ENCODE measurements around the gene SF3A1.
A peak's percentile ranks its signal among the peaks of the same experiment; 100 is the strongest.

Gene SF3A1

DNA sequence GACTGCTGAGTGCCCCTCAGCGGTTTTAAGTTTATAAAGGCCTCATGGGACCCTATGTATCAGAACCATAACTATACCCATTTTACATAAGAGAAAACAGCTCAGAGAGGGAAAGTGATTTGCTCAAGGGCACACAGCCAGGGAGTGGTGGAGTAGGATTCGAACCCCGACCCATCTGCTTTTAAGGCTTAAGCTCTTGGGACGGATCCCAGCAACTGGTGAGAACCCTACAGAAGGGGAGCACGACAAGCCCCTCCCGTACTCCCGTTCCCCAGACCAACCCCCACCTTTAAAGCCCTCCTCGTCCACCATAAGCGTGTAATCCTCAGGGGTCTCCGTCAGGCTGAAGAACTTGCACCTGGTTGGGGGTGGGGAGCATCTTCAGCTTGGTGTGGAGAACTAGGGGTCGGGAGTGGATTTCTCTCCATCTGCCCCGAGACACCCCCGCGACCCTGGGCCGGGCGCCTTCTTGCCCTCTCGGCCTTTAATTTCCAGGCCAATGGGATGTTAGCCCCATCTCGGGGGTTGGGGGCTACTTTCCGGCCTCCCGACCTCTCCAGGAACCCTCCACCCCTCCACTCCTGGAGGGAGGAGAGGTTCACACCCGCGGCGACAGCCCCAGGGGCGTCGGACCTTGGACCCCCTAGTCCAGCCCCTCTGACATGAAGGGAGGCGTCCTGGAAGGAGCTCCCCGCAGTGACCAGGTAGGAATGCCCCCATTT, 68.1 kb downstream of the SF3A1 start:
- Histone ChIP-seq H3K36me3 (ENCODE audit: insufficient read depth, low read length) (peaks cover 30% of the 10 kb centered on the region), H3K27me3 (ENCODE audit: control insufficient read depth in 1 of 2, insufficient read depth in 2 of 2, low read length in 2 of 2) (no peaks in the 10 kb centered on the region), H3K4me1 (ENCODE audit: insufficient read depth, low read length) (peaks cover 28% of the 10 kb centered on the region), H3K9me3 (ENCODE audit: low read length) (no peaks in the 10 kb centered on the region), H3K4me3 (ENCODE audit: low read depth in 1 of 2, low read length in 2 of 2) (peak overlapping the region; percentile 76 to 91), H3K9ac (ENCODE audit: low read length) (peak overlapping the region; percentile 9), H3K27ac (ENCODE audit: low read depth, low read length) (peak overlapping the region; percentile 95)

DNA sequence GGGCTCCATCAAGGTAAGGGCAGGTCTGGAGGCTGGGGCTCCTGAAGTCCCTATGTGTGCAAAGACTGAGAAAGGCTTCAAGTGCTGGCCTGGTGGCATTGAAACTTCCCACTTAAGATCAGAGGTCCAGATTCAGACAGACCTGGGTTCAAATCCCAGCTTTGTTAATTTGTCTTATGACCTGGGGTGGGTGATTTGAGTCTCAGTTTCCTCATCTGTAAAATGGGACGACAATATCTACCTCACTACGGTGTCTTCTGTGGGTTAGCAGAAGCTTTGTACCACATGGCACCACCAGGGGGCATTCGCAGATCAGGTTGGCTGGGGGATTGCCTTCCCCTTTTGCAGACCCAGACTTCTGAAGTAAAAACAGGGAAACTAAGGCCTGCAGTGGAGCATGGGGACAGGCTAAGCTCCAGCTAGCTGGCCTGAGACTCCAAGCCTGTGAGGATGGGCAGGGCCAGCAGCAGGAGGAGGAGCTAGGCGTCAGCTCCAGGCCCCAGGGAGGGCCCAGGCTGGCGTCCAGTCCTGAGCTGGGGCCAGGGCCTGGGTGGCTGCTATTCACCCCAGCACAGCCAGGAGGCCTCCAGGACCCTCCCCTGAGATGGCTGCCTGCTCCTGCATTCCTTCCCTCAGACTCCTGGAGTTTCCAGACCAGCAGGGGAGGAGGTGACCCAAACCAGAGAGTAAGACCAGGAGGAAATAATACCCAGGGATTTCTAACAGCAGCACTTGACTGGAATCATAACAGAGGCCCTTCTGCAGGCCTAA, 68.9 kb downstream of the SF3A1 start:
- Histone ChIP-seq H3K36me3 (ENCODE audit: insufficient read depth, low read length) (peaks cover 22% of the 10 kb centered on the region), H3K4me1 (ENCODE audit: insufficient read depth, low read length) (peaks cover 28% of the 10 kb centered on the region), H3K27ac (ENCODE audit: low read depth, low read length) (peak overlapping the region; percentile 95), H3K4me3 (ENCODE audit: low read depth in 1 of 2, low read length in 2 of 2) (peak overlapping the region in 1 of 2 donors; percentile 76), H3K9me3 (ENCODE audit: low read length) (no peaks in the 10 kb centered on the region), H3K27me3 (ENCODE audit: control insufficient read depth in 1 of 2, insufficient read depth in 2 of 2, low read length in 2 of 2) (no peaks in the 10 kb centered on the region), H3K9ac (ENCODE audit: low read length) (no peak overlapping the region)

DNA sequence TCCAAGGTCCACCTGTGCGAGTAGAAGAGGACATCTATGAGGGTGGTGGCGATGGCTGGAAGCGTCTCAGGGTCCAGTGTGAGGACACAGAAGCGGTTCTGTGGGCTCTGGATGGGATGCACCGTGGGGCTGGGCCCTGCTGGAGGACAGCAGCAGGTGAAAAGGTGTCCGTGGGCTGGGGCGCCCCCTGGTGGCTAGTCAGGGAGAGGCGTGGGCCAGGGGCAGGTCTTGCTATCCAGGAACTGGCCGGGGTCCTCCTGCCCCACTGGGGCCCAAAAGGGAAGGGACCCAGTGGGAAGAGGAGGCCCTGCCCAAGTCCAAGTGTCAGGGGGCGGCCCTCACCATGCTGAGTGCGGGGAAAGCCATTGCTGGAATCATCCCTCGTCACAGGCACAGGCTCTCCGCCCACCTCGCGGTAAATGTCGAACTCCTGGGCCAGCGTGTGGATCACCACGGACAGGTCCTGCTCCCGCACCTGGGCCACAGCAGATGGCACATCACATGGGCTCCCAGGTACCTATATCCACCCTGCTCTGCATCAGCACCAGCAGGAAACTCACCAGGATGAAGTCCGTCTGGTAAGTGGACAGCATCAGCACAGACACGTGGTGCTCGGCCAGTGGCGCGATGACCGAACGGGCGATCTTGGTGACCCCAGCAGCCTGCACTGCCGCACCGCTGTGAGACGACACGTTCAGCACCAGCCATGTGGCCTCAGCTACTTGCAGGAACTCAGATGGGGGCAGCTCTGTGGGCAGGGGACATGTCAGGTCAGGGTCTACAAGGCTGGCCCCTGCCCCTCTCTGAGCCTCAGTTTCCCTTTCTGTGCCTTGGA, 69.7 kb downstream of the SF3A1 start:
- H3K27ac ChIP-seq (ENCODE audit: low read depth, low read length), result no peak overlapping the region
- H3K4me3 ChIP-seq (ENCODE audit: low read depth in 1 of 2, low read length in 2 of 2), result no peak overlapping the region
- peaks cover 28% of the 10 kb centered on the region for H3K4me1 ChIP-seq (ENCODE audit: insufficient read depth, low read length)
- H3K36me3 ChIP-seq (ENCODE audit: insufficient read depth, low read length), result peaks cover 14% of the 10 kb centered on the region
- H3K9ac ChIP-seq (ENCODE audit: low read length), result no peak overlapping the region
- H3K27me3 ChIP-seq (ENCODE audit: control insufficient read depth in 1 of 2, insufficient read depth in 2 of 2, low read length in 2 of 2), result no peaks in the 10 kb centered on the region
- no peaks in the 10 kb centered on the region for H3K9me3 ChIP-seq (ENCODE audit: low read length)

DNA sequence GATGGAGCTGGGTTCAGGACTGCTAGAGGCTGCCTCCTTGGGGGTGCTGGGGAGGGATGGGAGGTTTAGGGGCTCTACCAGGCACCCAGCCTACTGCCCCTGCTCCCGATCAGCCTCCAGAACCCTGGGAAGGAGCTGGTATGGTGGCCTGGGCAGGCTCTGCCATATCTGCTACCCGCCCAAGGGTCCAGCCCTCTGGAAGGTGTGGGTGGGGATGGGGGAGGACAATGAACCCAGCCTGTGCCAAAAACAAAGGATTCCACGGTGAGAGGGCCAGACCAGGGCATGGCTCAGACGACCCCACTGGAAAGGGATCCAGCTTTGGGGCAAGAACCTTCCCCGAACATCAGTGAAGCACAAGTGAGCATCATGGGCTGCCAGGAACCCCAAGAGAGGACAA, 70.4 kb downstream of the SF3A1 start:
- Histone ChIP-seq H3K27me3 (ENCODE audit: control insufficient read depth in 1 of 2, insufficient read depth in 2 of 2, low read length in 2 of 2) (no peaks in the 10 kb centered on the region), H3K4me3 (ENCODE audit: low read depth in 1 of 2, low read length in 2 of 2) (no peak overlapping the region), H3K4me1 (ENCODE audit: insufficient read depth, low read length) (peaks cover 23% of the 10 kb centered on the region), H3K27ac (ENCODE audit: low read depth, low read length) (no peak overlapping the region), H3K9me3 (ENCODE audit: low read length) (no peaks in the 10 kb centered on the region), H3K9ac (ENCODE audit: low read length) (no peak overlapping the region), H3K36me3 (ENCODE audit: insufficient read depth, low read length) (peaks cover 12% of the 10 kb centered on the region)

DNA sequence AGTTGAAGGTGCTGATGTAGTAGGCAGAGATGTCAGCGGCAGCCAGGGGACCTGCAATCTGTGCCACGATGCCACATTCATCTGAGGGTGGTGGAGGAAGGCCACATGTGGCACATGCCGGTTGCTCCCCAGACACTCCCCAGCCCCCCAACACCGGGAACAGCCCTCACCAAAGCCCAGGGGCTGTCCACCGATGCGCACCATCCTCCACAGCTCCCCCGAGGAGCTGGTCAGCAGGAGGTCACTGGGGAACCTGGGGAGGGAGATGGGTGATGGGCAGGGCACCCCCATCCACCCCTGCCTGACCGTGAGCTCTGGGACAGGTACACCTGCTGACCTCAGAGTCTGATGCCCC, 70.9 kb downstream of the SF3A1 start:
- H3K27ac ChIP-seq (ENCODE audit: low read depth, low read length), result no peak overlapping the region
- H3K4me3 ChIP-seq (ENCODE audit: low read depth in 1 of 2, low read length in 2 of 2), result no peak overlapping the region
- H3K9me3 ChIP-seq (ENCODE audit: low read length), result no peaks in the 10 kb centered on the region
- peaks cover 18% of the 10 kb centered on the region for H3K4me1 ChIP-seq (ENCODE audit: insufficient read depth, low read length)
- peaks cover 12% of the 10 kb centered on the region for H3K36me3 ChIP-seq (ENCODE audit: insufficient read depth, low read length)
- no peak overlapping the region for H3K9ac ChIP-seq (ENCODE audit: low read length)
- no peaks in the 10 kb centered on the region for H3K27me3 ChIP-seq (ENCODE audit: control insufficient read depth in 1 of 2, insufficient read depth in 2 of 2, low read length in 2 of 2)

DNA sequence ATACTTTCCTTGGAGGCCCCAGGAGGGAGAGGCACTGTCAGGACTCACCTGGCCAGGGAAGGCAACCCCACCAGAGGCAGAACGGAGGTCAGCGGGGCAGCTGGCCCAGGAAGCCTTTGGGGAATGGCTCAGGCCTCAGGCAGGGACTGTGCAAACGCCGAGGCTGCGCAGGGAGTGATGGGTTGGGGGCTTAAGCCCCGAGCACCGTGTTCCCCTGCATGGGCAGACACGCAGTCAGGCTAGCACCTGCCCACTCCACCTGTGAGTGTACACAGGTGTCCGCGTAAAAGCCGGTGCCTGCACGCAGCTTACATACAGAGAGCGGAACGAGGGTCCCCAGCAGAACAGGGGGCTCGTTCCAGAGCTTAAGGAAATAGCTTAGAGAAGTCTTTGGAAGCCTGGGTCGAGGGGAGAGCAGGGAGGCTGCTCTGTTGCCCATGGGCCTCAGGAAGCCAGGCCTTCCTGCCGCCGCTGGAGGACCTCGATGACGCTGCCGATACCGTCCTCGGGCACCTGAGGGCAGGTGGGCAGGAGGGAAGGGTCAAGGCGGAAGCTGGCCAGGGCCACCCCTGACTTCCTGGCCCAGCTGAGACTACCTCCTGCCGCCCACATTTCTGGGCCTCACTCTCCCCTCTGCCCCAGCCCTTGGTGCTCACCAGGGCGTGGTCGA, 71.4 kb downstream of the SF3A1 start:
- H3K27me3 ChIP-seq (ENCODE audit: control insufficient read depth in 1 of 2, insufficient read depth in 2 of 2, low read length in 2 of 2), result no peaks in the 10 kb centered on the region
- H3K9ac ChIP-seq (ENCODE audit: low read length), result no peak overlapping the region
- H3K9me3 ChIP-seq (ENCODE audit: low read length), result no peaks in the 10 kb centered on the region
- H3K27ac ChIP-seq (ENCODE audit: low read depth, low read length), result no peak overlapping the region
- peaks cover 12% of the 10 kb centered on the region for H3K36me3 ChIP-seq (ENCODE audit: insufficient read depth, low read length)
- no peak overlapping the region for H3K4me3 ChIP-seq (ENCODE audit: low read depth in 1 of 2, low read length in 2 of 2)
- peaks cover 13% of the 10 kb centered on the region for H3K4me1 ChIP-seq (ENCODE audit: insufficient read depth, low read length)

DNA sequence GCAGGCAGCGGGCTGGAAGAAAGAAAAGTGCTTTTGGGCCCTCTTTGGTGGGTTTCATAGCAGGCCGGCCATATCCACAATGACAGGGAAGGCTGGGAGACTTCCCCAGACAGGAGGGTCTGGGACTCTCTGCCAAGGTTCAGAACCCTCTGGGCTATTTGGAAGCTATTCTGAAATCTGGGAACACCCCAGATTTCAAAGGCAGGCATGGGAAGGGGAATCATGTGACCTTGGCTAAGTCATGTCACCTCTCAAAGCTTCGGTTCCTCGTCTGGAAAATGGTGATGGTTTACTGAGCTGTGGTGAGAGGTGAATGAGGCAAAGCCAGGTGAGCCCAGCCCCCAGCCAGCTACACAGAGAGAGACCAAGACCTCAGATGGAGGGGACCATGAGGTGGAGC, 72.0 kb downstream of the SF3A1 start:
- Histone ChIP-seq H3K4me1 (ENCODE audit: insufficient read depth, low read length) (peaks cover 7% of the 10 kb centered on the region), H3K36me3 (ENCODE audit: insufficient read depth, low read length) (peaks cover 12% of the 10 kb centered on the region), H3K4me3 (ENCODE audit: low read depth in 1 of 2, low read length in 2 of 2) (no peak overlapping the region), H3K9me3 (ENCODE audit: low read length) (no peaks in the 10 kb centered on the region), H3K27me3 (ENCODE audit: control insufficient read depth in 1 of 2, insufficient read depth in 2 of 2, low read length in 2 of 2) (no peaks in the 10 kb centered on the region), H3K27ac (ENCODE audit: low read depth, low read length) (no peak overlapping the region), H3K9ac (ENCODE audit: low read length) (no peak overlapping the region)

DNA sequence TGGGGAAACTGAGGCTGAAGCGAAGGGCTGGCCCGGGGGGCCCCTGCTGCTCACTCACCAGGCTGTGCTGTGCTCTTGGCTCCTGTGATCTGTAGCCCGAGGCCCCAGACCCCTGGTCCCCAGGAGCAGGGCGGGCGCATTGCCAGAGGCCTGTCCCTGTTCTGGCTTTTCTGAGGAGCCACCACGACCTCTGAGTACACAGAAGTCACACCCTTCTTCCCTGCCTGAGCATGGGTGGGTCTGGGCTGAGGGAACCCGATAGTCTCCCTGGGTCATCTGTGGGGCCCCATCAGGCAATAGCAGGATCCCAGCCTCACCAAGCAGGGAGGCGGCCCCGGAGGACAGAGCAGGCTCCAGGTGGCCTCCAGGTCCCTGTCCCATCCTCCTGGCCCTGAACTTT, 72.5 kb downstream of the SF3A1 start:
- H3K27ac ChIP-seq (ENCODE audit: low read depth, low read length), result no peak overlapping the region
- H3K4me1 ChIP-seq (ENCODE audit: insufficient read depth, low read length), result peaks cover 7% of the 10 kb centered on the region
- no peak overlapping the region for H3K4me3 ChIP-seq (ENCODE audit: low read depth in 1 of 2, low read length in 2 of 2)
- no peaks in the 10 kb centered on the region for H3K9me3 ChIP-seq (ENCODE audit: low read length)
- H3K27me3 ChIP-seq (ENCODE audit: control insufficient read depth in 1 of 2, insufficient read depth in 2 of 2, low read length in 2 of 2), result no peaks in the 10 kb centered on the region
- peaks cover 12% of the 10 kb centered on the region for H3K36me3 ChIP-seq (ENCODE audit: insufficient read depth, low read length)
- H3K9ac ChIP-seq (ENCODE audit: low read length), result no peak overlapping the region

DNA sequence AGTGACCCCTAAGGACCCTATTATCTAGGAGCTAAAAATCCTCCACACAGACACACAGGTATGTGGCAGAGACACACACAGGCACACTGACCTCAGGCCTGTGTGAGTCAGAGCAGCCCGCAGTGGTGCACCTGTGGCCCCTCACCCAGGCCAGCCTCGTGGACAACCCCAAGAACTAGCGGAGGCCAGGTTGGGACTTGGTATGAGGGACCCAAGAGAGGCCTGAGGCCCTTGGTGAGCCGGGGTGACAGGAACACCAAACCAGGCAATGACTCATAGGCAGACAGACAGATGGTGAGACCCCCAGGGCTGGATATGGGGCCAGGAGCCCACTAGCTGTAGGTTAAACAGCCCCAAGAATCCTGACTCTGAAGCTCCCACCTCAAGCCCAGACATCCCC, 73.4 kb downstream of the SF3A1 start:
- H3K9ac ChIP-seq (ENCODE audit: low read length), result no peak overlapping the region
- no peaks in the 10 kb centered on the region for H3K9me3 ChIP-seq (ENCODE audit: low read length)
- H3K4me3 ChIP-seq (ENCODE audit: low read depth in 1 of 2, low read length in 2 of 2), result no peak overlapping the region
- H3K27ac ChIP-seq (ENCODE audit: low read depth, low read length), result no peak overlapping the region
- H3K27me3 ChIP-seq (ENCODE audit: control insufficient read depth in 1 of 2, insufficient read depth in 2 of 2, low read length in 2 of 2), result no peaks in the 10 kb centered on the region
- H3K36me3 ChIP-seq (ENCODE audit: insufficient read depth, low read length), result peaks cover 12% of the 10 kb centered on the region
- peaks cover 6% of the 10 kb centered on the region for H3K4me1 ChIP-seq (ENCODE audit: insufficient read depth, low read length)

DNA sequence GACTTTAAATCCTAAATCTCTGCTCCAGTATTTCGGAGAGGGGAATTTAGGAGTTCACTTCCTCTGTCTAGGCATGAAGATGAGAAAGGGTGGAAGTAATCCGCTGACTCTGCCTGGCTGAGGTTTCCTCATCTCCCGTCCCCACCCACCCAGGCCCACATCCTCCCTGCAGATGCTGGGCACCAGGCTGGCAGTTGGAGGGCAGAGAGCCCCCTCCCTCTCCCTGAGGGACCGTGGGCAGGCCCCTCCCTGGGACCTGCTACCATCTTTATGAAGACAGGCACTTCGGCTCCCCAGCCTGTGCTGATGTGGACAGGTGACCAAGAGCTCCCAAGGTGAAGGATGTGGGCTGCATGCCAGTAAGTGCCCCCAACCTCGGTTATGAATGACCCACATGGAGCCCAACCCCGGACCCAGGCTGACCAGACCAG, 74.1 kb downstream of the SF3A1 start:
- no peaks in the 10 kb centered on the region for H3K4me1 ChIP-seq (ENCODE audit: insufficient read depth, low read length)
- H3K9ac ChIP-seq (ENCODE audit: low read length), result no peak overlapping the region
- no peaks in the 10 kb centered on the region for H3K9me3 ChIP-seq (ENCODE audit: low read length)
- H3K36me3 ChIP-seq (ENCODE audit: insufficient read depth, low read length), result peaks cover 12% of the 10 kb centered on the region
- no peak overlapping the region for H3K4me3 ChIP-seq (ENCODE audit: low read depth in 1 of 2, low read length in 2 of 2)
- no peaks in the 10 kb centered on the region for H3K27me3 ChIP-seq (ENCODE audit: control insufficient read depth in 1 of 2, insufficient read depth in 2 of 2, low read length in 2 of 2)
- H3K27ac ChIP-seq (ENCODE audit: low read depth, low read length), result no peak overlapping the region

Data from muscle layer of colon (tissue), 2 donors.